GM21825 (cell line): ENCODE measurements around the gene GALNT17.
"Not testable (repeated sequence)": the region's sequence is repeated elsewhere in the genome, so short reads cannot be mapped to it uniquely, and the experiment has no call there.

Experiments used
- ATAC-seq: cut with Tn5 transposase; IDR thresholded peaks from one replicate; pipeline ENCODE4 v1.9.1; 2021; ENCODE audit warnings: mild to moderate bottlenecking, moderate library complexity; ENCODE audit not compliant: unreplicated experiment

The GALNT17 gene

DNA sequence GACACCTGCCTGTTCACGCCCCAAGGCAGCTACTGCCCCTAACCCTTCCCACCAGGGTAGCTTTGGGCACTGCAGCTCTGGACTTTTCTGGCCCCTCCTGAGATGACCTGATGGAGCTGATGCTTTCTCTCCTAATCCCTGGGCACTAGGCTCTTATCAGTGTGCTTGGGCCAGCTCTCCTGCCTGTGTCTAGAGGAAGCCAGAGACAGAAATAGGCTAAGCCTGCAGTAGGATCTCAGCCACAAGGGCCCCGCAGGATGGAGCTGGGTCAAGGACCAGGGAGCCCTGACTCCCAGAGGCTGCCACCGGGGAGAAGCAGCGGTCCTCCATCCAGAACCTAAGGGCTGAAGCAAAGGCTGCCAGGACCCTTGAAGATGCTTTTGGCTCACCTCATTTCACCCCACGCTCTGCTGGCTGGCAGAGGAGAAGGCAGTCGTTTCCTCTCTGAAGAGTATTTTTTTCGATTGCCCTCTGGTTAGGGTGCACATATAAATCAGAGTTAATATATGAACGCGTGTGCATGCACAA, 580.8 kb downstream of the GALNT17 start:
- no peak for ATAC-seq

DNA sequence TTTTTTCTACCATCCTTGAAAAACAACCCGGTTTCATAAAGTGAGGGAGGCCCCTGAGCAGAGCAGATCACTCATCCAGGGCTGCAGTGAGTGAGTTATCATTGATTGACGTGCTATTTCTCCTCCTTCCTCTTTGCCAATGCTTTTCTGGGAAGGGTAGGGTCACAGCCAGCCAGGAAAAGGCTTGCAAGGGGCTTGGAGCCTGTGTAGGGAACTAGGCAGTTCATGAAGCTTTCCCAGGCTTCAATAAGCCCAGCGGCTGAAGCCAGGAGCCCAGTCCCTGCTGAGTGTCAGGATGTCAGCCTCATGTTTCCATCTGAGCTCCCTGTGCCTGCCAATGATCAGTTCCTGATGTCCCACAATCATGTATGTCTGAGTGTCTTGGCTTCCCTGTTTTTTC, 584.7 kb downstream of the GALNT17 start:
- ATAC-seq: no peak

- ATAC-seq: no peak
Observed at GRCh38 chr7:71718563-71718962, 586.6 kb downstream of the GALNT17 start.

GRCh38 chr7:71721742-71722141, 589.8 kb downstream of the GALNT17 start:
- ATAC-seq: no peak

- ATAC-seq: no peak
Observed at GRCh38 chr7:71723859-71724258, 591.9 kb downstream of the GALNT17 start.

GRCh38 chr7:71727347-71727746, 595.4 kb downstream of the GALNT17 start:
- no peak for ATAC-seq

DNA sequence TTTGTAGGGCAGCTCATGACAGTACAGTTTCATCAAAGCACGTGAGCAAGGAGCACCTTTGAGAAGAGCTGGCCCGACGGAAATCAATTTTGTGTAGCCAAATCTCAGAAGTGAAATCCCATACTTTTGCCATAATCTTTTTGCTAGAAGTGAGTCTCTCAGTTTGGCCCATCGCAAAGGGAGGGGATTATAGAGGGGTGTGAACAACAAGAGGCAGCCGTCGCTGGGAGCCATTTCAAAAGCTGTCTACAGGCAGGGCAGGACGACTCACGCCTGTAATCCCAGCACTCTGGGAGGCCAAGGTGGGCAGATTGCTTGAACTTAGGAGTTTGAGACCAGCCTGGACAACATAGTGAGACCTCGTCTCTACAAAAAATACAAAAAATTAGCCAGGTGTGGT, 599.8 kb downstream of the GALNT17 start:
- no peak for ATAC-seq

- ATAC-seq: no peak
Observed at GRCh38 chr7:71733107-71733870, 601.3 kb downstream of the GALNT17 start.

DNA sequence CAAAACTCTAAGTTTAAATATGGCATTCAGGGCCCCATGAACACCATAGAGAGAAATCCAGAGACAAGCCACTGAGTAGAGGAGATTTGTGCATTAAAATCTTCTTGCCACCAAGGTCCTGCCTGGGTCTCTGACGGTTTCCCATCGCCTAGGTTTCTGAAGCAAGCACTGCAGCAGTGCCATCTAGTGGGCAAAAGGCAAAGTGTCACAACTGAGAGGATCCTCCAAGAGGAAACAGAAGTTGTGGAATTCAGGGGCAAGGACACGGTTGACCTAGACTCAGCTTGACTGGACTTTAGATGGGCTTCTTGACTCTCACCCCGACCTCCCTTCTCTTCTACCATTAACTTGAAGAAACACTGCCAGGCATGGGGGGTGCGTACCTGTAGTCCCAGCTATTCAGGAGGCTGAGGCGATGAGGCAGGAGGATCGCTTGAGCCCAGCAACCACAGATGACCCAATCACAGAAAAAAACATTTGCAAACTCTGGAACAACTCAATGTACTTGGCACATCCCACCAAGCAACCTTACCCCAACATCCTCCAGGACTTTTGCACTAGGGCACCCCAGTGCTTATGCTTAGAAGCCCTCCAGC, 604.1 kb downstream of the GALNT17 start:
- ATAC-seq: no peak

DNA sequence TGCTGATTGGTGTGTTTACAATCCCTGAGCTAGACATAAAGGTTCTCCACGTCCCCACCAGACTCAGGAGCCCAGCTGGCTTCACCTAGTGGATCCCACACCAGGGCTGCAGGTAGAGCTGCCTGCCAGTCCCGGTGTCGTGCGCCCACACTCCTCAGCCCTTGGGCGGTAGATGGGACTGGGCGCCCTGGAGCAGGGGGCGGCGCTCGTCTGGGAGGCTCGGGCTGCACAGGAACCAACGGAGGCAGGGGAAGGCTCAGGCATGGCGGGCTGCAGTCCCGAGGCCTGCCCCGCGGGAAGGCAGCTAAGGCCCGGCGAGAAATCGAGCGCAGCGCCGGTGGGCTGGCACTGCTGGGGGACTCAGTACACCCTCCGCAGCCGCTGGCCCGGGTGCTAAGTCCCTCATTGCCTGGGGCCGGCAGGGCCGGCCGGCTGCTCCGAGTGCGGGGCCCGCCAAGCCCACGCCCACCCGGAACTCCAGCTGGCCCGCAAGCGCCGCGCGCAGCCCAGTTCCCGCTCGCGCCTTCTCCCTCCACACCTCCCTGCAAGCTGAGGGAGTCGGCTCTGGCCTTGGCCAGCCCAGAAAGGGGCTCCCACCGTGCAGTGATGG, 606.1 kb downstream of the GALNT17 start:
- ATAC-seq: not testable (repeated sequence)

GRCh38 chr7:71739520-71740173, 607.7 kb downstream of the GALNT17 start:
- ATAC-seq: no peak

DNA sequence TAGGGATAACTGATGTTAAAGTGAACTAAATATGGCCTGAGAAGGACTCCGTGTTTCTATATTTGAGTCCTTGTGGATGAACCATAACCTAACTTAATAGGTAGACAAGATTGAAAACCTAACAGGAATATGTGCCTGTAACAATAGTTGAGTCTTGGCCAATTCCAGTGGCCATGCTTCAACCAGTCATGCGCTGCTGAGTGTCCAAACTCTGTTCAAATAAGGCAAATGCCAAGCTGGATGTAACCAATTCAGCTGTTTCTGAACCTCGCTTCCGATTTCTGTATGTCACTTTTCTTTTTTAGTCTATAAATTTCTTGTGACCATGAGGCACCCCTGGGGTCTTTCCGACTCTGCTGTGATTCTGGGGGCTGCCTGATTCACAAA, 608.2 kb downstream of the GALNT17 start:
- no peak for ATAC-seq

- no peak for ATAC-seq
Observed at GRCh38 chr7:71746006-71746405, 614.1 kb downstream of the GALNT17 start.

- no peak for ATAC-seq
Observed at GRCh38 chr7:71750290-71750689, 618.3 kb downstream of the GALNT17 start.

DNA sequence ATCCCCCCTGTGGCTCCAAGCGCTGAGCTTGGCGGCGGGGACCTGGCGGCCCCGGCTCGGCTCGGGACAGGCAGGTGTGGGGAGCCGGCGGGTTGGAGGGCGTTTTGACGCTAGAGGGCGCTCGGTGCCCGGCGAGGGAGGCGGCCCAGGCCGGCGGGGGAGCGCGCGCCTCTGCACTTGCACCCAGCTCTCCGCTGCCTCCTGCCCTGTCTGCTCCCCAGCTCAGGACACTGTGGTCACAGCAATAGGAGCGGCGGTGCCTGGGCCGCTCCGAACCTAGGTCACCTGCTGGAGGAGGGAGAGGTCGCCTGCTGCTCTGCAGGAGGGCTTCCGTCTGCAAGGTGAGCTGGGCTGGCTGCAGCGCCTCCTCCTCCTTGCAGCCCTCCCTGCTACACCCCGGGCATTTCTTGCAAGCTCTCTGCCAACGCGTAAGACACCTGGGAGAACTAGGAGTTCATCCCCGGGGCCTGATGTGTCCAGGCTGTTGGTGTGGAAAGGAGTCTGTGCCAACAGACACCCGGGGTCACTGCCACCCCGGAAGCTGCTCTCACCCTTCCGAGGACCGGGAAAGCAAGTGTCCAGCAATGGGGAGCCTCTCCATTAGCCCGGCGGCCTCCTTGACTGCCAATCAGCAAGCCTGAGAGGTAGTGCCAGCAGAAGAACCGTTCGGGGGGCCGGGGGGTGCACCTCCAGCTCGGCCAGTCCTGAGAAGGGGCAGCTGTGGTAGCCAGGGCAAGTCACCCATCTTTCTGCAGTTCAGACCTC, 620.4 kb downstream of the GALNT17 start:
- ATAC-seq: no peak

DNA sequence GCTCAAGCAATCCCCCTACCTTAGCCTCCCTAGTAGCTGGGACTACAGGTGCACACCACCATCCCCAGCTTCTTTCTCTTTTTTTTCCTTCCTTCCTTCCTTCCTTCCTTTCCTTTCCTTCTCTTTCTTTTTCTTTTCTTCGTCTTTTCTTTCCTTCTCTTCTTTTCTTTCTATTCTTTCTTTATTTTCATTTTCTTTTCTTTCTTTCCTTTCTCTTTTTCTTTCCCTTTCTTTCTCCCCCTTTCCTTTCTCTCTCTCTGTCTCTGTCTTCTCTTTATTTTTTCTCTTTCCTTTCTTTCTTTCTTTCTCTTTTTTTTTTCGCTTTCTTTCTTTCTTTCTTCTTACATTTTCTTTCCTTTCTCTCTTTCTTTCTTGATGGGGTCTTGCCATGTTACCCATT, 621.3 kb downstream of the GALNT17 start:
- no peak for ATAC-seq

- no peak for ATAC-seq
Observed at GRCh38 chr7:71753956-71754664, 622.2 kb downstream of the GALNT17 start.

- ATAC-seq: no peak
Observed at GRCh38 chr7:71754828-71755227, 622.9 kb downstream of the GALNT17 start.

DNA sequence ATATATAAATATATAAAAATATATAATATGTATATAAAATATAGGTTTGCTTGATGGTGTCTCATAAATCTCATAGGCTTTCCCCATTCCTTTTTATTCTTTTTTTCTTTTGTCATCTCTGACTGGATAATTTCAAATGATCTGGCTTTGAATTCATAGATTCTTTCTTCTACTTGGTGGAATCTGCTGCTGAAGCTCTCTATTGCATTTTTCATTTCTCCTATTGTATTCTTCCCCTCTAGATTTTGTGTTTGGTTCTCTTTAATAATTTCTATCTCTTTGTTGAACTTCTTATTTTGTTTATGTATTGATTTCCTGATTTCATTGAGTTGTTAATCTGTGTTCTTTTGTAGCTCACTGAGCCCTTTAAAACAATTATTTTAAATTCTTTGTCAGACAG, 629.4 kb downstream of the GALNT17 start:
- no peak for ATAC-seq
